ENCODE data around the gene SMR3B. TPM values are rescaled to one million over a fixed set of nuclear protein-coding genes. Genes with fewer than 3 reads are reported as not detected.

The SMR3B gene
- not detected in 2 replicates for total RNA-seq

DNA sequence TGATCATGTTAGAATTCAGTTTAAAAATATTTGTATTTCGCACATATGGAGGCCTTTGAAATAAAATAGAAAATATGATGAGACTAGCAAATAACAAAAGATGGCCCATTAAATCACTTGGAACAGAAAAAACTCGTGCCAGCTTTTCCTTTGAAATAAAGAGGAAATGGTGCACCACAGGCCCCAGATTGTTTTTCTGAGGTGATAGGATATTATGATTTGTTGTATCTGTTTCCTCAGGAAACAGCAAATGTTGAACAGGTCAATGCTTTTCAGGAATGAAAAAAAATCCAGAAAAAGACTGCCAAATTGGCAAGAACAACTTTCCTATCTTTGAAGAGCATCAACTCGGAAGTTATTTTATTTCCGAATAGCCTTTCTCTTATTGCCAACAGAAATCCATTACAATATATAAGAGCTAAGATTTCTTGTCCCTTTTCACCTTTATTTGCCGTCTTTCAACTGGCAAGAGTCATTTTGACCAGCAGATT is at the start of gene SMR3B:
TSS of gene SMR3B (plus strand) at position 441 of the 491 bp plus-strand sequence. CDS start 1,380 bp downstream, outside the sequence.

DNA sequence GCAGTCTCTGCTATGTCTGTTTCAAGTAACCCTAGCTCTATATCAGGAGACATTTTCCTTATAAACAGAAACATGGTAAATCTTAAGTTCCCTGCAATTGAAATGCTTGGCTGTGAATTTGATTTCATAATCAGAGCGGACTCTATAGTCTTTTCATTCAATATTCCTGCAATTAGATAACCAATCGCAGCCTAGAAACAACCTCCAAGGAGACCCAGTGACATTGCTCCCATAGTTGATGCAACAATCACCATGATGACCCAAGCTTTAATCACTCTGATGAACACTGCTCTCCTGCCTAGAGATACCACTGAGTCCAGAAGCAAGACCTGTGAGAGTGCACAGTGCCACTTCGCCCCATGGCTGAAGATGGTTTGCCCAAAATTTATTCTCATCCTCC is 48.2 kb upstream of the SMR3B start, which contains the start of gene CABS1:
TSS of gene CABS1 (plus strand) at position 301 of the 400 bp plus-strand sequence. CDS start at position 360, 59 bp downstream.

DNA sequence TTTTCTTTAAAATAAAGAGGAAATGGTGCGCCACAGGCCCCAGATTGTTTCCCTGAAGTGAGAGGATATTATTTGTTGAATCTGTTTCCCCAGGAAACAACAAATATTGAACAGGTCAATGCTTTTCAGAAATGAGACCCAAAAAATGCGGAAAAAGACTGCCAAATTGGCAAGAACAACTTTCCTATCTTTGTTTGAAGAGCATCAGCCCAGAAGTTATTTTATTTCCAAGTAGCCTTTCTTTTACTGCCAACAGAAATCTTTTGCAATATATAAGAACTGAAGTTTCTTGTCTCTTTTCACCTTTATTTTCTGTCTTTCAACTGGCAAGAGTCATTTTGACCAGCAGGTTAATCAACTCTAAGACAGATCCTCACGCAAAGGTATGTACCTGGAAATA is 22.5 kb upstream of the SMR3B start, which contains the start of gene SMR3A:
TSS of gene SMR3A (plus strand) at position 301 of the 400 bp plus-strand sequence. CDS start 1,356 bp downstream, outside the sequence.

DNA sequence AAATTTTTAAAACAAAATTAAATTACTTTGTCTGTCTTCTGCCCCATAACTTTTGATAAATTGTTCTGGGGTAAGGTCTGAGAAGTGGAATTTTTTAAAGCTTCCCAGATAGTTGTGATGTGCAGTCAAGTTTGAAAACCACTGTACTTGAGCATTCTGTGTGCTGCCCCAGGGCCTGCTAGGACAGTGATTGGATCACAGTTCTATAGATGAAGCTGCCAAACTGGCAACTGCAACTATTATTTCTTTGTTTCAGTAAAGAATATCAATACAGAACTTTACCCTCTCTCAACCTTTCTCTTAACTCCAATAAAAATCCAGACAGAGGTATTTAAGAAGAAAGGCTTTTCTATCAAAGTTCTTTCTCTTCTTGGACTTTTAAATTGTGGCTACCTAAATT is 14.6 kb downstream of the SMR3B start, which contains the start of gene OPRPN:
TSS of gene OPRPN (plus strand) at position 361 of the 400 bp plus-strand sequence. CDS start 1,346 bp downstream, outside the sequence.

Other genes starting within 250 kb of the SMR3B start
- not detected in 2 replicates for gene PRR27, start 228.9 kb upstream of the SMR3B start, total RNA-seq
- gene ODAM, start 187.4 kb upstream of the SMR3B start, total RNA-seq: not detected in 2 replicates
- gene FDCSP, start 157.0 kb upstream of the SMR3B start, total RNA-seq: not detected in 2 replicates
- gene CSN3, start 140.5 kb upstream of the SMR3B start, total RNA-seq: not detected in 2 replicates
- not detected in 2 replicates for gene CABS1, start 48.1 kb upstream of the SMR3B start, total RNA-seq
- not detected in 2 replicates for gene SMR3A, start 22.4 kb upstream of the SMR3B start, total RNA-seq
- not detected in 2 replicates for gene OPRPN, start 14.8 kb downstream of the SMR3B start, total RNA-seq
- not detected in 2 replicates for gene MUC7, start 89.1 kb downstream of the SMR3B start, total RNA-seq
- 0.13 TPM in 1 of 2 replicates, not detected in the other for gene AMTN, start 135.4 kb downstream of the SMR3B start, total RNA-seq
- not detected in 2 replicates for gene AMBN, start 209.1 kb downstream of the SMR3B start, total RNA-seq
- 0.13 TPM in 1 of 2 replicates, not detected in the other for gene ENAM, start 245.6 kb downstream of the SMR3B start, total RNA-seq

Measured in smooth muscle cell of the pulmonary artery (primary cell).